22Rv1 (cell line): Measurements from ENCODE around the gene CAMTA1.

Experiments
- H3K27ac ChIP-seq: fragments of 450-650 bp; 2 replicates; pipeline ENCODE4 v1.5.1; 2017
- ZFX ChIP-seq: fragments of 450-650 bp; IDR thresholded peaks from 2 replicates; pipeline ENCODE4 v1.6.1; 2017; ENCODE audit warnings: antibody characterized with exemption, borderline replicate concordance
- TF ChIP-seq, protein P1 (sequence below): fragments of 450-650 bp; IDR thresholded peaks from 2 replicates; pipeline ENCODE4 v1.5.1; 2017; ENCODE audit warnings: mild to moderate bottlenecking

Gene CAMTA1

DNA sequence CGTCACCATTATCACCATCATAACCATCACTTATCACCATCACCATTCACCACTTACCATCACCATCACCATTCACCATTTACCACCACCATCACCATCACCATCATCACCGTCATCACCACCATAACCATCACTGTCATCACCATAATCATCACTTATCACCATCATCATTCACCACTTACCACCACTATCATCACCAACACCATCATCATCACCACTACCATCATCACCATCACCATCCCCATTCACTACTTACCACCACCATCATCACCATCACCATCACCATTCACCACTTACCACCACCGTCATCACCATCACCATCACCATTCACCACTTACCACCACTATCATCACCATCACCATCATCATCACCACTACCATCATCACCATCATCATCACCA lies 151.8 kb downstream of the CAMTA1 start:
- no peak for TF ChIP-seq ZFX
- TF ChIP-seq, protein P1, sequence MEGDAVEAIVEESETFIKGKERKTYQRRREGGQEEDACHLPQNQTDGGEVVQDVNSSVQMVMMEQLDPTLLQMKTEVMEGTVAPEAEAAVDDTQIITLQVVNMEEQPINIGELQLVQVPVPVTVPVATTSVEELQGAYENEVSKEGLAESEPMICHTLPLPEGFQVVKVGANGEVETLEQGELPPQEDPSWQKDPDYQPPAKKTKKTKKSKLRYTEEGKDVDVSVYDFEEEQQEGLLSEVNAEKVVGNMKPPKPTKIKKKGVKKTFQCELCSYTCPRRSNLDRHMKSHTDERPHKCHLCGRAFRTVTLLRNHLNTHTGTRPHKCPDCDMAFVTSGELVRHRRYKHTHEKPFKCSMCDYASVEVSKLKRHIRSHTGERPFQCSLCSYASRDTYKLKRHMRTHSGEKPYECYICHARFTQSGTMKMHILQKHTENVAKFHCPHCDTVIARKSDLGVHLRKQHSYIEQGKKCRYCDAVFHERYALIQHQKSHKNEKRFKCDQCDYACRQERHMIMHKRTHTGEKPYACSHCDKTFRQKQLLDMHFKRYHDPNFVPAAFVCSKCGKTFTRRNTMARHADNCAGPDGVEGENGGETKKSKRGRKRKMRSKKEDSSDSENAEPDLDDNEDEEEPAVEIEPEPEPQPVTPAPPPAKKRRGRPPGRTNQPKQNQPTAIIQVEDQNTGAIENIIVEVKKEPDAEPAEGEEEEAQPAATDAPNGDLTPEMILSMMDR = no peak

DNA sequence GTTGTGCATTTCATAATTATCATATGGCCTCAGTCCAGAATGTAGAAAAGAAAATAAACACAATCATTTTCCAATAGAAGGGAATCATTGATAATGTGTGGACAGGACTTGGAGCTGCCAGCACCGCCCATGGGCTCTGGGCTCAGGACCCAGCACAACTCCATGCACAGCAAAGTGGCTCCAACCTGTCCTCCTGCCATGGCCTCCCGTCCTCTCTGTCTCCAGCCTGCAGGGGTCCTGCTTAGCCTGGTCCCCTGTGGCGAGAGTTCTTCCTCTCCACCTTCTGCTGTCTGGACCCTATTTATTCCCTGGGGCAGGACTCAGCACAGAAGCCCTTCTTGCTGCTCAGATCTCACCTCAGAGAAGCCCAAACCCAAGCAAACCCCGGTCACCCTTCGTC lies 154.1 kb downstream of the CAMTA1 start:
- no peak overlapping the region for H3K27ac ChIP-seq
- TF ChIP-seq, protein P1 = no peak
- no peak for TF ChIP-seq ZFX

More for the DNA sequence above, 151.8 kb downstream of the CAMTA1 start:
- no peak overlapping the region for H3K27ac ChIP-seq

DNA sequence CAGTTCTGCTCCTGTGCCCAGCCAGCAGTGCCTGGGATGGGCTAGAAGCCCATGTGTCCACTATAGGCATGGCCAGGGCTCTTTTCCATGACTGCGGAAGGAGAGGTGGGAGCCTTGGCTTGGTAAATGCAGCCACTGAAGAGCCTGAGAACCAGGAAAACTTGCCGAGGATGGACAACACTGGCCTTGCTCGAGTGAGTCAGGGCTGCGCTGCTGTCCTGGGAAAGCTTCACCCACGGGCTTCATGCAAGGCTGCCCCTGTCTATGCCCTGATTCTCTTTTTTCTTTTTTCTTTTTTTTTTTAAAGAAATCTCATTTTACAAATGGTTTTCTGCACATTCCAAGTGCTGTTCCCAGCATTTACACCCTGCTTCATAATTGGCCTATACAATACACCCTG lies 156.5 kb downstream of the CAMTA1 start:
- TF ChIP-seq, protein P1 = no peak
- TF ChIP-seq ZFX = no peak
- H3K27ac ChIP-seq = no peak overlapping the region

DNA sequence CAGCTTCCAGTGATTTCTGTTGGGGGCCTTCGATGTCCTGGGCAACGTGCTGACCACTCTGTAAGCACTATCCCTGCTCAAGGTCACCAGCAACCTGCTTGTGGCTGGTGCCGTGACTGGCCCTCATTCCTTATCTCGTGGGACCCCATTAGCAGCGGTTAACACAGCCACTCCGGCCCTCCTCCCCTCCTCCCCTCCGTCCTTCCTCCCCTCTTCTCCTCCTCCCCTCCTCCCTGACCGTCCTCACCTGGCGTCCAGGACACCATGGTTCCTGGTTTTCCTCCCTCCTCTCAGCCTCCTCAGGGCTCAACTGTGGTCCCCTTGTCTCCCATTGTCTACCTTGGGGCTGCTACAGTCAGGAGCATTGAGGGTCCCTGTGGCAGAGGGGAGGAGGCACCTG lies 157.7 kb downstream of the CAMTA1 start:
- H3K27ac ChIP-seq = no peak overlapping the region
- TF ChIP-seq, protein P1 = no peak
- TF ChIP-seq ZFX = no peak

DNA sequence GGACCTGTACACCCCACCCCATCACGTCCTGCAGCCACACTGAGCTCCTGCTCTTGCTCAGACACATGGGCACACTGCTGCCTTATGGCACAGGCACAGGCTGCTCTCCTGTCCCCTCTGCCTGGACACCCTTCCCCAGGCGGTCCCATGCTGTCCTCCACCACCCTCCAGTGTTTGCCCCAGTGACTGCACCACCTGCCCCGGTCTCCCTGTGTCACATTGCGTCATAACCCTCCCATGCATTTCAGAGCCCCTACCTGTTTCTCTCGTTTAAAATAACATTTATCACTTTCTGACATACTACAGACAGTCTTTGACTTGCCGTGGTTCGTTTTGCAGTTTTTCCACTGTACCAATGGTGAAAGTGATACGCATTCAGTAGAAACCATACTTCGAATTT lies 159.2 kb downstream of the CAMTA1 start:
- no peak overlapping the region for H3K27ac ChIP-seq
- TF ChIP-seq, protein P1 = no peak

DNA sequence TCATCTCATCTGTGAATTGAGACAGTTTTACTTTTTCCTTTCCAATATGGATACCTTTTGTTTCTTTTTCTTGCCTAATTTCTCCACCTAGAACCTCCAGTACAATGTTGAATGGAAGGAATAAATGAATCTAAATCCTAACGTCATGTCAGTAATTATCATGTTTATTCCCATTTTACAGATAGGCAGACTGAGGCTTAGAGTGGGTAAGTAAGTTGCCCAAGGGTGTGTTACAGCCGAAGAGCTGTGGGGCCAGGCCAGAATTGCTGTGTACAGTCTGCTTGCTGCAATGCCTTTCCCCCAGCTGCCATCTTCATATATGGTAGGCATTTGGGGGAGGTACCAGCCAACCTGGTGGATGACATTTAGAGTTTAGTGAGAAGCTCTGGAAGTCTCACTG lies 162.7 kb downstream of the CAMTA1 start:
- TF ChIP-seq, protein P1 = no peak
- no peak for TF ChIP-seq ZFX
- H3K27ac ChIP-seq = no peak overlapping the region

DNA sequence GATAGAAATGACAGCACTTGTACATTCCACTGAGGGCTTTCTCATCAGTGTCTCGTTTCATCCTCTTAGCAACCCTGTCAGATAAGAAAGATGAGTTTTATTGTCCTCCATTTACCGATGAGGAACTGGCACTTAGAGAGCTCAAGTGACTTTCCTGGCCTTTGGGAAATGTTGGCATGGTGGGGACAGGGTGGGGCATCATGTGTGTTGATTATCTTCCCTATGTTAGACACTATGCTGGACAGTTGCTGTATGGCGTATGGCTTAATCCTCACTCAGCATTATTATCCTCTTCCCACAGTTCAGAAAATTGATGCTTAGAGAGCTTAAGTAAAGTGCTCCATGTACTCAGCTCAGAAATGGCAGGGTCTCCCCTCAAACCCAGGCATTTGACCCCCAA lies 163.2 kb downstream of the CAMTA1 start:
- TF ChIP-seq, protein P1 = no peak
- TF ChIP-seq ZFX = no peak
- no peak overlapping the region for H3K27ac ChIP-seq
